HG02798 (cell line): ENCODE results near the gene ARHGAP36.

ENCODE experiments used
- ATAC-seq: cut with Tn5 transposase; IDR thresholded peaks from one replicate; pipeline ENCODE4 v1.9.1; 2021; ENCODE audit warnings: mild to moderate bottlenecking; ENCODE audit not compliant: unreplicated experiment, poor library complexity

Gene ARHGAP36

GRCh38 chrX:131068945-131069719 lies 11.0 kb downstream of the ARHGAP36 start:
- peak; percentile 62 for ATAC-seq

DNA sequence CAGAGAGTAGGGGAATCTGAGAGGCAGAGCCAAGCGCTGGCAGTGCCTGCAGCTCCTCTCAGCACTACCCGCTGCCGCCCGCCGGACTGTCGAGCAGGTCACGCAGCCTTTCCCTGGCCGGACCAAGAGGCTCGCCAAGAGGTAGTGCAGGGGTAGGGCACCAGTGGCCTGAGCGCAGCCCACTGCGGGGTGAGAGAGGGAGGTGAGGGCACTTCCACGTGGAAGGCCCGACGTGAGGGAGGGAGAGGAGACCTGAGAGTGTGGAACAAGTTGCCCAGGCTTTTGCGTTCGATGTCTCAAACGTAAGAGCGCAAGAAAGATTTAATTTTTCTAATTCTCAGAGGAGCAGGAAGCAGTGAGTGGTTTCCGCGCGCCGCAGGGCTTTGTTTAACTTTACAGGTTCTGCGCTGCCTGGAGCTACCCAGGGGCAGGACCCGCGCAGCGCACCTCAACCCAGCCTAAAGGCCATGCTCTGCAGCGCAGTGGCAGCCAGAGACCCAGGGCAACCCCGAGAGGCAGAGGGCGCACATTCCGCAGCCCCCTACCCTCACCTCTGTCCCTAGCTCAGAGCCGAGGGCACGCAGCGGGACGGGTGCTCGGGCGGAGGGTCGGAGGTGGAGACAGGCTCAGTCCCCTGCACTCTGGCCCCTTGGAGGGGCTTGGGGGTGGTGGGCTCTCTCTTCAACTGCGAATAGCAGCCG lies 14.9 kb downstream of the ARHGAP36 start:
- no peak for ATAC-seq

DNA sequence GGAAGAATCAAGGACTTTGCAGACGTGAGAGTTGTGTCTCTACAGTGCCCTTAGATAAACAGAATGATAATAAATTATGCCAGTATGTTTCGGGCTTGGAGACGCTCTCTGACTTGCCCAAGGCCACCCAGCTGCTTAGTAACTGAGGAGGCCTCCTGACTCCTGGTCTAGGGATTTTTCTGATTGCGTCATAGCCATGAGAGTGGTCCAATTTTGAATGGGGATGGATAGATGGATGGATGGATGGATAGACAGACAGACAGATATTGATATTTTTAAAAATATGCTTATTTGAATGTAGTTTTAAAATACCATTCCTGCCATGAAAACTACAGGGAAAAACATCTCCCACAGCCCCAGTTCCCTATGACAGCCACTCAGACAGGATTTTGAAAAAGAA lies 15.5 kb downstream of the ARHGAP36 start:
- no peak for ATAC-seq

DNA sequence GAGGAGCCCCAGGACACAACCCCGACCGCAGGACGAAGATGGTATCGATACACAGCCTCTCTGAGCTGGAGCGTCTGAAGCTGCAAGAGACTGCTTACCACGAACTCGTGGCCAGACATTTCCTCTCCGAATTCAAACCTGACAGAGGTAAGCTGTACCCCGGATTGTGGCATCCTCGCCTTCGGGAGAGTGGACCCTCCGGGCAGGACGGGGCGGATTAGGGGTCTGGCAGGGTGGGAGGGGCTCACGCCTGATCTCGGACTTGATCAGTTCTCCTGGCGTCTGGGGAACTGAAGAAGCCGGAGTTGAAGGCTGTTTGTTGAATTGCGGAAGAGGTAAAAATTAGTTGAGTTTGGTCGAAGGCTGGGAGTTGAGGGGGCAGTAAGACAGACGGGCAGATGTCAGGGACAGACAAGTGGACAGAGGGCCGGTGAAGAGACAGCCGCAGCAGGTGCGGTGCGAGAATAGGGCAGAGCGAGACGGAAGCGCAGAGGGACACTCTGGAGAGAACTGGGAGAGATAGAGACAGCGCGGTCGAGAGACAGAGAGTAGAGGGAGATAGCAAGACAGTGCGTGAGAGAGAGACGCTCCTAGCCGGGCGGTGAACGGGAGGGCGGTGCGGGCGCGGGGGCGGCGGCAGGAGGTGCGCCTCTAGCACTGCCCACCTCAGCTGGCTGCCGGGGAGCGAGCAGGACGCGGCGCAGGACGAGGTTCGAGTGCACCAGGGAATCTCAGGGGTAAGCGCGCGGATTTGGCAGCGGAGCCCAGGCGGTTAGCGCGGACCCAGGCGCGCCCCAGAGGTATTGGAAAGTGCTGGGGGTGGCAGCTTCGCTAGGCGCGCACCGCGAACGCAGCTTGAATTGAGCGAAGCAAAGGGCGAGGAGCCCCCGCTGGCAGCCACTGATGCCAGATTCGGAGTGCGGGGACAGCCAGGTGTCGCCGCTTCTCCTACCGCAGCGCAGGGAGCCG lies 23.9 kb downstream of the ARHGAP36 start:
- no peak for ATAC-seq

DNA sequence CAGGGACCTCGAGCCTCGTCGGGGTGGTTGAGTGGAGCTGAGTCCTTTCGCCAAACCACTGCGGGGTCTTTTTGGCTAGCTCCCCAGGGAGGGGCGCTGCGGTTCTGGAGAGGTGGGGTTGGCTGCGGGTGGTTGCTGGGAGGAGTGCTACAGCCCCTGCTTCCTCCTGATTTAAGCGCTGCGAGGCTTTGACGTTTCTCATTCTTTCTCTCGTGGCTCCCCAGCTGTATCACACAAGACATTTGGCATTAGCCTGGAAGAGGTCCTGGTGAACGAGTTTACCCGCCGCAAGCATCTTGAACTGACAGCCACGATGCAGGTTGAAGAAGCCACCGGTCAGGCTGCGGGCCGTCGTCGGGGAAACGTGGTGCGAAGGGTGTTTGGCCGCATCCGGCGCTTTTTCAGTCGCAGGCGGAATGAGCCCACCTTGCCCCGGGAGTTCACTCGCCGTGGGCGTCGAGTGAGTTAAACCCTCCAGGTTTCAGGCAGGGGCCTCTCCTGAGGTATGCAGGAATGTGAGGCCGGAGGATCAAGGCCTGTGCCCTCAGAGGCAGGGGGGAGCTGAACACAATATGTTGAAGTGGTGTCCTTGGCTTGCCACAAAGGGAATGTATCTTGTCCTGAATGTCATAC lies 25.5 kb downstream of the ARHGAP36 start:
- ATAC-seq = no peak

DNA sequence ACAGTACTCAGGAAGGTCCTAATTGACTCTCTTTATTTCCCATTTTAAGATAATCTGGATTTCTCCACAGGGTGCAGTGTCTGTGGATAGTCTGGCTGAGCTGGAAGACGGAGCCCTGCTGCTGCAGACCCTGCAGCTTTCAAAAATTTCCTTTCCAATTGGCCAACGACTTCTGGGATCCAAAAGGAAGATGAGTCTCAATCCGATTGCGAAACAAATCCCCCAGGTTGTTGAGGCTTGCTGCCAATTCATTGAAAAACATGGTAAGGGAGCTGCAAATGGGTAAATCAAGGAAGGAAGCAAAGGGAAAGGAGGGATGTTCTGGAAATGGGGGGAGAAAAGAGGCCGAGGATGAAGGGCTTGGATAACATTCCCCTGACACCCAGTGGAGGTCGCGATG lies 26.0 kb downstream of the ARHGAP36 start:
- ATAC-seq = no peak

GRCh38 chrX:131136776-131137175 lies 78.6 kb downstream of the ARHGAP36 start:
- no peak for ATAC-seq

DNA sequence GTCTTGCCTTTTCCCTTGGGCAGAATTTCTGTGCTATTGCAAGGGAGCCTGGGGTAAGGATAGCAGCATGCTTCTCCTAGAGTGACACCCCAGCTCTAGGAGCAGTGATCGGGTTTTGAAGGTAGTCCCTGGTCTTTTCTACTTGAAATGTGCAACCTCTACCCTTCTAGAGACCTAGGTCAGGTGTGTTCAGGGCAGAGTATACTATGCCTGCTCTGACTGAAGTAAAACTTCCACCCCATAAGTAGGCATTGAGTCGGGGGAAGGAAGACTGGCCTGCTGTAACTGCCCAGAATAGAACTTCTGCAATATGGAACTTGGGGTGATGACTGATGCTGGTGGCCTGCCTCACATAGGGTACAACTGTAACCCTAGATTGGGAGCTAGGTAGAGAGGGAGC lies 80.9 kb downstream of the ARHGAP36 start:
- no peak for ATAC-seq
